ENCODE results near the gene LGALS3.

DNA sequence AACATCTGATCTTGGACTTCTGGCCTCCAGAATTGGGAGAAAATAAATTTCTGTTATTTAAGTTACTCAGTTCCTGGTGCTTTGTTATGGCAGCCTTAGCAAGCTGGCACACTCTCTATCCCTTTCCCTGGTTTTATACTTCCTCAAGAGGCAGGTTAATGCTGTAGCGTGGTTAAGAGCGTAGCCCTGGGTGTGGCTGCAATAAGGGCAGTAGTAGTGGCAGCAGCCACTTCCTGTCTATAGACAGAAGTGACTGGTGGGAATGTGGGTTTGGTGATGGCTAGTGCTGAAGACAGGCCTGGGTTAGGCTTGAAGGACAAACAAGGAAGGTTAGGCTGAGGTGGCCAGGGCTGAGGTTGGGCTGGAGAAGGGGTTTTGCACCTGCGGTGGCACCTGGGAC lies 3.6 kb upstream of the LGALS3 start:
- TF ChIP-seq POLR2A (IDR thresholded peaks at IDR 0.05) = no peak
- TF ChIP-seq, protein P1, sequence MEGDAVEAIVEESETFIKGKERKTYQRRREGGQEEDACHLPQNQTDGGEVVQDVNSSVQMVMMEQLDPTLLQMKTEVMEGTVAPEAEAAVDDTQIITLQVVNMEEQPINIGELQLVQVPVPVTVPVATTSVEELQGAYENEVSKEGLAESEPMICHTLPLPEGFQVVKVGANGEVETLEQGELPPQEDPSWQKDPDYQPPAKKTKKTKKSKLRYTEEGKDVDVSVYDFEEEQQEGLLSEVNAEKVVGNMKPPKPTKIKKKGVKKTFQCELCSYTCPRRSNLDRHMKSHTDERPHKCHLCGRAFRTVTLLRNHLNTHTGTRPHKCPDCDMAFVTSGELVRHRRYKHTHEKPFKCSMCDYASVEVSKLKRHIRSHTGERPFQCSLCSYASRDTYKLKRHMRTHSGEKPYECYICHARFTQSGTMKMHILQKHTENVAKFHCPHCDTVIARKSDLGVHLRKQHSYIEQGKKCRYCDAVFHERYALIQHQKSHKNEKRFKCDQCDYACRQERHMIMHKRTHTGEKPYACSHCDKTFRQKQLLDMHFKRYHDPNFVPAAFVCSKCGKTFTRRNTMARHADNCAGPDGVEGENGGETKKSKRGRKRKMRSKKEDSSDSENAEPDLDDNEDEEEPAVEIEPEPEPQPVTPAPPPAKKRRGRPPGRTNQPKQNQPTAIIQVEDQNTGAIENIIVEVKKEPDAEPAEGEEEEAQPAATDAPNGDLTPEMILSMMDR (IDR thresholded peaks at IDR 0.05) = no peak
